PC-9 (cell line): Measurements from ENCODE around the gene ARHGAP24. TPM values are rescaled to one million over a fixed set of nuclear protein-coding genes. Genes with fewer than 3 reads are reported as not detected.

Source experiments
- BruUV-seq: library from RNA; stranded (reverse); fragments of 400-500 nt; replicated peaks from 2 replicates; lab custom pipeline; 2021; lab: Mats Ljungman, UMichigan
- CTCF ChIA-PET: fragments of 300-600 bp; sonication (Branson Sonifier 250); formaldehyde crosslinking; loops from one replicate; lab custom pipeline; 2022; ENCODE audit warnings: antibody characterized with exemption; lab: Charles Lee
- POLR2A ChIA-PET: fragments of 300-600 bp; sonication (Branson Sonifier 250); formaldehyde crosslinking; loops from one replicate; lab custom pipeline; 2022; ENCODE audit warnings: antibody characterized with exemption; ENCODE audit not compliant: unreplicated experiment; lab: Charles Lee
- DNase-seq, 2 experiments: peaks; one replicate each; pipeline versions ENCODE4 v3.0.0 to v3.0.0-alpha.2; 2015 to 2022; ENCODE audit warnings: mixed read lengths in 1 of 2
- H2AFZ ChIP-seq: fragments of 200-600 bp; sonication (generic); 2 replicates; pipeline ENCODE4 v1.8.1; 2017; ENCODE audit warnings: antibody characterized with exemption
- H3F3A ChIP-seq: fragments of 200-600 bp; sonication (generic); 2 replicates; pipeline ENCODE4 v1.8.1; 2017; ENCODE audit warnings: antibody characterized with exemption, mild to moderate bottlenecking, low read depth; ENCODE audit not compliant: insufficient read depth
- H3K27ac ChIP-seq: fragments of 200-600 bp; sonication (generic); 2 replicates; pipeline ENCODE4 v1.6.1; 2016; ENCODE audit warnings: mixed run types
- H3K27me3 ChIP-seq: fragments of 200-600 bp; sonication (generic); 2 replicates; pipeline ENCODE4 v1.6.1; 2016; ENCODE audit warnings: low read depth, mixed run types; ENCODE audit not compliant: insufficient read depth
- H3K36me3 ChIP-seq: fragments of 200-600 bp; sonication (generic); 2 replicates; pipeline ENCODE4 v1.6.1; 2016; ENCODE audit warnings: low read depth, mixed run types
- H3K4me1 ChIP-seq: fragments of 200-600 bp; sonication (generic); replicated peaks from 2 replicates; pipeline ENCODE4 v1.6.1; 2016; ENCODE audit warnings: mixed run types; ENCODE audit not compliant: insufficient read depth
- H3K4me2 ChIP-seq: fragments of 200-600 bp; sonication (generic); 2 replicates; pipeline ENCODE4 v1.6.1; 2017; ENCODE audit warnings: mixed run types
- H3K4me3 ChIP-seq: fragments of 200-600 bp; sonication (generic); 2 replicates; pipeline ENCODE4 v1.6.1; 2016; ENCODE audit warnings: mixed run types
- H3K79me2 ChIP-seq: fragments of 200-600 bp; sonication (generic); 2 replicates; pipeline ENCODE4 v1.6.1; 2017; ENCODE audit warnings: low read depth, mixed run types
- H3K9me2 ChIP-seq: fragments of 200-600 bp; sonication (generic); 2 replicates; pipeline ENCODE4 v1.8.1; 2017; ENCODE audit warnings: mild to moderate bottlenecking; ENCODE audit not compliant: insufficient read depth
- H3K9me3 ChIP-seq: fragments of 200-600 bp; sonication (generic); 2 replicates; pipeline ENCODE4 v1.8.1; 2016; ENCODE audit warnings: low read depth; ENCODE audit not compliant: insufficient read depth
- H4K20me1 ChIP-seq: fragments of 200-600 bp; sonication (generic); 2 replicates; pipeline ENCODE4 v1.8.1; 2017; ENCODE audit not compliant: insufficient read depth
- CTCF ChIP-seq: fragments of 200-600 bp; sonication (generic); conservative IDR thresholded peaks from 2 replicates; pipeline ENCODE4 v1.6.1; 2017; ENCODE audit warnings: mixed run types, antibody characterized with exemption, mild to moderate bottlenecking, moderate library complexity
- EZH2 ChIP-seq: fragments of 200-600 bp; sonication (generic); IDR thresholded peaks from 2 replicates; pipeline ENCODE4 v1.8.0; 2017; ENCODE audit warnings: antibody characterized with exemption, low read depth
- intact Hi-C: fragments of 100-400 bp; cut with micrococcal nuclease; formaldehyde crosslinking; loops from one replicate; pipeline ENCODE4 v1.10.0; 2022; ENCODE audit not compliant: unreplicated experiment
- total RNA-seq: library from RNA; stranded (reverse); gene quantifications from 2 replicates; pipeline ENCODE4 v1.2.3, GENCODE V29; 2021

Gene ARHGAP24
- total RNA-seq, 1 experiment from 2014 or later = 2.2 TPM

GRCh38 chr4:85861064-85861765, 386.3 kb downstream of the ARHGAP24 start:
- CTCF ChIA-PET = no interaction called here

GRCh38 chr4:85862896-85863295, 387.9 kb downstream of the ARHGAP24 start:
- intact Hi-C loops = no loop called here
- CTCF ChIA-PET = no interaction called here
- H2AFZ ChIP-seq = no peak overlapping the region
- no peaks in the 10 kb centered on the region for H3K4me1 ChIP-seq
- no peaks in the 10 kb centered on the region for H3F3A ChIP-seq
- no peaks in the 10 kb centered on the region for H3K27me3 ChIP-seq
- POLR2A ChIA-PET = no interaction called here
- no peak for DNase-seq
- no peaks in the 10 kb centered on the region for H3K36me3 ChIP-seq
- no peaks in the 10 kb centered on the region for H3K9me3 ChIP-seq
- no peak for TF ChIP-seq EZH2
- no peak for TF ChIP-seq CTCF
- H3K9me2 ChIP-seq = no peaks in the 10 kb centered on the region
- no peak overlapping the region for H3K4me2 ChIP-seq
- no peak overlapping the region for H3K27ac ChIP-seq
- H4K20me1 ChIP-seq = no peaks in the 10 kb centered on the region
- no peak overlapping the region for H3K4me3 ChIP-seq
- no TSS peak for BruUV-seq
- no peaks in the 10 kb centered on the region for H3K79me2 ChIP-seq

More at GRCh38 chr4:85861064-85861765, 386.3 kb downstream of the ARHGAP24 start:
- H3K27ac ChIP-seq = no peak overlapping the region
- TF ChIP-seq CTCF = no peak
- TF ChIP-seq EZH2 = no peak
- H3K27me3 ChIP-seq = no peaks in the 10 kb centered on the region
- no peak for DNase-seq
- H3F3A ChIP-seq = no peaks in the 10 kb centered on the region
- POLR2A ChIA-PET = interaction anchor here (0.6 kb wide), 1 partner anchor 786 kb away, joined by 4 read pairs; no protein-coding TSS in a partner anchor
- no peak overlapping the region for H2AFZ ChIP-seq
- intact Hi-C loops = no loop called here
- no TSS peak for BruUV-seq
- no peaks in the 10 kb centered on the region for H4K20me1 ChIP-seq
- H3K9me3 ChIP-seq = no peaks in the 10 kb centered on the region
- no peaks in the 10 kb centered on the region for H3K4me1 ChIP-seq
- no peak overlapping the region for H3K4me2 ChIP-seq
- no peaks in the 10 kb centered on the region for H3K79me2 ChIP-seq
- no peaks in the 10 kb centered on the region for H3K9me2 ChIP-seq
- no peak overlapping the region for H3K4me3 ChIP-seq
- no peaks in the 10 kb centered on the region for H3K36me3 ChIP-seq

DNA sequence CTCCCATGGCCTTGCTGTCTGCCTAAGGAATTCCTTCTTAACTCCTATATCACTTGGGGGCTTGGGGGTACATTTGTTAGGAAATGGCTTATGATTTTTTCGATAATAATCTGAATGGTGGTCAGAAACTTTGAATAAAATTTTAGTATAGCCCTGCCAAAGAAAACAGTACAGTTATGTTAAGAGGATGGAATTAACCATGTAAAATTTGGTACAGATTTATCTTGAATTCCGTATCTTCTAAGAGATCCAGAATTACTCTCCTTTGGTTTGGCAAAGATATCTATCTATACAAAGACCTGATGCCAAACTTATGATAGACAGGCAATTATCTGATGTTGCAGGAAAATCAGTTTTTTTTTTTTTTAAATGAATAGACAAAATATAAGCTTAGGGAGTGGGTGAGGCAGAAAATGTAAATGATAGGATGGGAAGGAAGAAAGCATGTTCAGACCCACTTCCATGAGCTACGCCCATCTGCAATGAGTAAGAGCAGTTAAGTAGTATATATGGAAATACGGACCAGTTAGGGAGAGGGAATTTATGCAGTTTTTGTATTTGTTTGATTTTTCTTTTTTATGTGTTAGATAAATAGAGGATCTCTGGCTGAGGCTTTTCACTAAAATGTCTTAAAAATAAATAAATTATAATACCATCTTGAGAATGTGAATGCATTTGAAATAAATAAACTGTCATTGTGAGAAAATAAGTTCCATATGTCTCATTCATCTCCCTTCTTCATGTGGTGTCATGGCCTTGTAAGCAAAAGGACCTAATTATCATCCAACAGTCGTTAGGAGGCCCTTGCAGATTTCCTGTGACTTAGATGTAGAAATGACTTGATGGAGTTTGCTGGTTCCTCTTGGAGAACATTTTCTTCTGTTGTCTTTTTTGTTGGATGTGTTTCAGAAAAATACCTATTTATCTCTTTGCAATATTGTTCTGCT, 389.6 kb downstream of the ARHGAP24 start:
- Histone ChIP-seq H3K4me3 (no peak overlapping the region), H3K4me2 (no peak overlapping the region), H3K79me2 (no peaks in the 10 kb centered on the region), H2AFZ (no peak overlapping the region), H3K27me3 (no peaks in the 10 kb centered on the region), H3K4me1 (no peaks in the 10 kb centered on the region), H3F3A (no peaks in the 10 kb centered on the region), H3K9me3 (no peaks in the 10 kb centered on the region), H3K9me2 (no peaks in the 10 kb centered on the region), H3K36me3 (no peaks in the 10 kb centered on the region), H3K27ac (no peak overlapping the region), H4K20me1 (no peaks in the 10 kb centered on the region)
- ChIA-PET CTCF (no interaction called here), POLR2A (no interaction called here)
- no TSS peak for BruUV-seq
- TF ChIP-seq EZH2 = no peak
- no peak for TF ChIP-seq CTCF
- DNase-seq = no peak
- intact Hi-C loops = no loop called here
